HG03442 (cell line): ENCODE results near the gene ST3GAL5.
"Not testable (repeated sequence)": the region's sequence is repeated elsewhere in the genome, so short reads cannot be mapped to it uniquely, and the experiment has no call there.

Experiments used
- ATAC-seq: cut with Tn5 transposase; IDR thresholded peaks from one replicate; pipeline ENCODE4 v1.9.1; 2021; ENCODE audit warnings: mild to moderate bottlenecking, moderate library complexity; ENCODE audit not compliant: unreplicated experiment

ST3GAL5 gene

GRCh38 chr2:85894554-85895278 lies 5.9 kb upstream of the ST3GAL5 start:
- ATAC-seq, result not testable (repeated sequence)

GRCh38 chr2:85893428-85894258 lies 4.9 kb upstream of the ST3GAL5 start:
- no peak for ATAC-seq

- no peak for ATAC-seq
Observed at GRCh38 chr2:85892216-85892944, 3.6 kb upstream of the ST3GAL5 start.

GRCh38 chr2:85890522-85891176 lies 1.9 kb upstream of the ST3GAL5 start:
- no peak for ATAC-seq

GRCh38 chr2:85889627-85890281 lies 964 bp upstream of the ST3GAL5 start:
- ATAC-seq, result no peak

- ATAC-seq, result no peak
Observed at GRCh38 chr2:85888020-85888683, 638 bp downstream of the ST3GAL5 start.

- ATAC-seq, result no peak
Observed at GRCh38 chr2:85887566-85888019, 1.2 kb downstream of the ST3GAL5 start.

- no peak for ATAC-seq
Observed at GRCh38 chr2:85886590-85886989, 2.2 kb downstream of the ST3GAL5 start.

GRCh38 chr2:85886141-85886540 lies 2.6 kb downstream of the ST3GAL5 start:
- ATAC-seq, result no peak

- ATAC-seq, result not testable (repeated sequence)
Observed at GRCh38 chr2:85881781-85882180, 7.0 kb downstream of the ST3GAL5 start.

- not testable (repeated sequence) for ATAC-seq
Observed at GRCh38 chr2:85880716-85881328, 8.0 kb downstream of the ST3GAL5 start.

- no peak for ATAC-seq
Observed at GRCh38 chr2:85878719-85879370, 9.9 kb downstream of the ST3GAL5 start.

- no peak for ATAC-seq
Observed at GRCh38 chr2:85875350-85876050, 13.3 kb downstream of the ST3GAL5 start.

GRCh38 chr2:85873679-85874078 lies 15.1 kb downstream of the ST3GAL5 start:
- no peak for ATAC-seq

- no peak for ATAC-seq
Observed at GRCh38 chr2:85872536-85873161, 16.1 kb downstream of the ST3GAL5 start.

- ATAC-seq, result no peak
Observed at GRCh38 chr2:85871494-85872164, 17.2 kb downstream of the ST3GAL5 start.

- ATAC-seq, result no peak
Observed at GRCh38 chr2:85868822-85869221, 20.0 kb downstream of the ST3GAL5 start.
